ENCODE data around the gene TAF4.
"Not testable (repeated sequence)": the region's sequence is repeated elsewhere in the genome, so short reads cannot be mapped to it uniquely, and the experiment has no call there.

The TAF4 gene

GRCh38 chr20:61976644-61977418 is 88.8 kb downstream of the TAF4 start:
- no peak for DNase-seq

DNA sequence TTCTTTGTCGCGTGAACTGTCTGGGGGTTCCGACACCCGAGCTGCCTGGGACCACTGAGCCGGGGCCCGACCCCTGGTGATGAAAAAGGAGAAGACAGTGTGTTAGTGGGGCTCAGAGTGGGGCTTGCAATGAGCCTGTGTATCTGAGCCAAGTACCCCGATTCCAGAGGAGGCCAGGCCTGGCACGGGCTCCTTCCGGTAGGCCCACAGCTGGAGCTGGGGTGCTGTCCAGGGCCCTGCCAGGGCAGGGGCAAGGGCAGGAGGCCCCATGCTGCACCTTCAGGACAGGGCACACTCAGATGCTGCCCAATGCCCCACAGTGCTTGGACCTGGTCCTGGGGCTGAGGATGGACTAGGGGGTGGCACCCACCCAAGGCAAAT is 89.4 kb downstream of the TAF4 start:
- DNase-seq = no peak

- no peak for DNase-seq
Observed at GRCh38 chr20:61975407-61976129, 90.1 kb downstream of the TAF4 start.

GRCh38 chr20:61974357-61974665 is 91.4 kb downstream of the TAF4 start:
- no peak for DNase-seq

- no peak for DNase-seq
Observed at GRCh38 chr20:61973515-61974356, 91.9 kb downstream of the TAF4 start.

- DNase-seq = no peak
Observed at GRCh38 chr20:61972636-61973508, 92.8 kb downstream of the TAF4 start.

- not testable (repeated sequence) for DNase-seq
Observed at GRCh38 chr20:61971595-61971994, 94.1 kb downstream of the TAF4 start.

GRCh38 chr20:61970357-61970756 is 95.3 kb downstream of the TAF4 start:
- no peak for DNase-seq

- DNase-seq = no peak
Observed at GRCh38 chr20:61969806-61970205, 95.9 kb downstream of the TAF4 start.

DNA sequence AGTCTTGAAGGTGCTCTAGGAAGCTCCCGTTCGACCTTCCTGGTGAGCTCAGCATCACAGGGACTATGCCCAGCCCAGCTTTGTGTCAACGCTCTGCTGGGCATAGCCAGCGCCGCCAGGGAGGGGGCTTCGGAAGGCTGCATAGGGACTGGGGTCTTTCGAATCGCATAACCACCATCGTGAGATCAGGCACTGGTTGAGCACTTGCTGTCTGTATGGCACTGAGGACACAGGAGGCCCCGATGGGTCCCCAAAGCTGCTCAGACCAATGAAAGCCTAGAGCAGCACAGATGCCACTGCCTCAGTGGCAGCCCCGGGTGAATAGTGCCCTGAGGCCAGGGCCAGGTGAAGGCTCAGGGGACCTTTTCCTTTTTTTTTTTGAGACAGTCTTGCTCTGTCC is 96.7 kb downstream of the TAF4 start:
- DNase-seq = no peak

GRCh38 chr20:61968036-61968810 is 97.5 kb downstream of the TAF4 start:
- no peak for DNase-seq

DNA sequence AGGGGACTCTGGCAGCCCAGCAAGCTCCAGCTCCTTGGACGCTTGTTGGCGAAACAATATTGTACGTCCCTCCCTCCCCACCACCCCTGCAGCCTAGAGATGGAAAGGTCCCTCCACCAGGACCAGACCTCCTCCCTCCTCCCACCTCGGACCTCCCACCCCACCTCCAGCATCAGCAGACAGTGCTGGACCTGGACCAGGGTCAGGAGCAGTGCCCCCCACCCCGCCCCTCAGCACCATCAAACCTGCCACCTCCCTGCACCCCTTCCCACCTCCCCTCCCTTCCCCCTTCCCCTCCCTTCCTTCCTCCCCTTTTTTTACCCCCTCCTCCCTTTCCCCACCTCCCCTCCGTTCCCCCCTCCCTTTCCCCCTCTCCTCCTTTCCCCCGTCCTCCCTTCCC is 98.4 kb downstream of the TAF4 start:
- DNase-seq = no peak

- no peak for DNase-seq
Observed at GRCh38 chr20:61966492-61967244, 99.0 kb downstream of the TAF4 start.

DNA sequence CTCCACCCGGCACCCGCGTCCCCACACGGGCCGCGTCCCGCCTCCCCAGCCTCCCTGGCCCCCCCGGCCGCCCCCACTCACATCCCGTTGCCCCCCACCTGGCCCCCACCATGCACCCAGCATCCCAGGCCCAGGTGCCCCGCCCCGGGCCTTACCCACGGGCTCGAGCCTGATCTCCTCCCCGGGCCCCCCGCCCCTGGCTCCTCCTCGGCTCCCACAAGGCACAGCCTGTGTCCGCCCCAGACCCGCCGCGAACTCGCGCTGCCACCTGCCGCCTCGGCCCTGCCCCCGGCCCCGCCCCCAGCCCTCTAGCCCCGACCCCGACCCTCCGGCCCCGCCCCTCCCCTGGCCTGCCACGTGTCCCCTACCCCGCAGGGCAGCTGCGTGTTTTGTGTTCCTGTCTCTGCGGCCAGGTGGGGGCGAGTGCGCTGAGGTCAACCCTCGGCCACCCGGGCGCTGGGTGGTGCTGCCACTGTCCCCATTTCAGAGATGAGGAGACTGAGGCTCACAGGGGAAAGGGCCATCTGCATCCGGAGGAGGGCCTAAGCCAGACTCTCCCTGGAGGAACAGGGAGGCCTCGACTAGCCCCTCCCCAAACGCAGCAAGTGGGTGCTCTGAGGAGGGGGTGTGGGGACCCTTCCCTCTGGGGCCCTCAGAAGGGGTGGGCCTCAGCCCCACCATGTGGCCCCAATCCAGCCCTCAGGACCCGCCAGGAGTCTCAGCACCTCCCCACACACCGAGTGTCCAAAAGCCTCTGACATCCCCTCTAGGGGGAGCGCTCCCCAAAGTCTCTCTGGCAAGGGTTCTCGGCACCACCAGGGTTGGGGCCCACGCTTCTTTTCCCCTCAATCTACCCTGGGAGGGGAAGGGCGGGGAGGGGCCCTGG is 99.8 kb downstream of the TAF4 start:
- DNase-seq = no peak

GRCh38 chr20:61964675-61965605 is 100.7 kb downstream of the TAF4 start:
- no peak for DNase-seq

DNA sequence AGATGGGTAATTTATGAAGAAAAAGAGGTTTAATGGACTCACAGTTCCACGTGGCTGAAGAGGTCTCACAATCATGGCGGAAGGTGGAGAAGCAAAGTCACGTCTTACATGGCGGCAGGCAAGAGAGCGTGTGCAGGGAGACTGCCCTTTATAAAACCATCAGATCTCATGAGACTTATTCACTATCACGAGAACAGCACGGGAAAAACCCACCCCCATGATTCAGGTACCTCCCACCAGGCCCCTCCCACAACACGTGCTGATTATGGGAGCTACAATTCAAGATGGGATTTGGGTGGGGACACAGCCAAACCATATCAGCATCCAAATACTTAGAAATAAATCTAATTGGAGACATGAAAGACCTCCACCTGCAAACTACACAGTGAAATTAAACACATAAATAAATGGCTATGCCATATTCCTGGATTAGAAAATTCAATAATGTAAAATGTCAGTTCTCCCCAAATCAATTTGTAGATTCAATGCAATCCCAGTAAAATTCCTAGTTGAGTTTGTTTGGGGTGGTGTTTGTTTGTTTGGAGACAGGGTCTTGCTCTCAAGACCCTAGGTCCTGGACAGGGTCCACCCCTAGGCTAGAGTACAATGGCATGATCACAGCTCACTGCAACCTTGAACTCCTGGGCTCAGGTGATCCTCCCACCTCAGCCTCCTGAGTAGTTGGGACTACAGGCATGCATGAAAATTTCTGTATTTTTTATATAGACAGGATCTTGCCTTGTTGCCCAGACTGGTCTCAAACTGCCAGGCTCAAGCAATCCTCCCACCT is 101.6 kb downstream of the TAF4 start:
- DNase-seq = no peak

DNA sequence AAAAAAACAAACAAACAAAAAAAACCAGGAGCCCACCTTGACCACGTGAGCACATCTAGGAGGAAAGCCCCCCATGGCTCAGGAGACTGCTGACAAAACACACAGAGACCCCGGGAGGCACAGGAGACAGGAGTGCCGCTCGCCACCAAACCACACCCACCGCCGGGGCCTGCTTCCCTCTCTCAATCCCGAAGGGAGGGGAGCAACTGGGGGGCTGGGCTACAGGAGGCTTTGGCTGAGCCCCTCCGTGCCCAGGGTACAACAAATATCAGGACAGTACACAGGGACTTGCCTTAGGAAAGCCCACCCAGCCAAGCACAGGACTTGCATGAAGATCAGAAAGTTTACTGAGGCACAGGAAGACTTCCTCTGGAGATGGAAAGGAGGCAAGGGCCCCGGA is 102.5 kb downstream of the TAF4 start:
- no peak for DNase-seq

DNA sequence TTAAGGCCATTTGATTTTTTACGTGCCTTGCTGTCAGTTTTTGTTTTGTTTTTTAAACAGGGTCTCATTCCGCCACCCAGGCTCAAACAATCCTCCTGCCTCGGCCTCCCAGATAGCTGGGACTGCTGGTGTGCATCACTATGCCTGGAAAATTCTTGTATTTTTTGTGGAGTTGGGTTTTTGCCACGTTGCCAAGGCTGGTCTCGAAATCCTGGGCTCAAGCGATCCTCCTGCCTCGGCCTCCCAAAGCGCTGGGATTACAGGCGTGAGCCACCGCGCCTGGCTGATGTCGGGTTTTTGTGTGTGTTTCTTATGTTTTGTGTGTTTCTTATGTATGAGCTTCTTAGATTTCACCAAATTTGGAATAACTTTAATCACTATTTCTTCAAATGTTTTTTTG is 104.8 kb downstream of the TAF4 start:
- no peak for DNase-seq
